Measurements from ENCODE around the gene PTPRN2.

DNA sequence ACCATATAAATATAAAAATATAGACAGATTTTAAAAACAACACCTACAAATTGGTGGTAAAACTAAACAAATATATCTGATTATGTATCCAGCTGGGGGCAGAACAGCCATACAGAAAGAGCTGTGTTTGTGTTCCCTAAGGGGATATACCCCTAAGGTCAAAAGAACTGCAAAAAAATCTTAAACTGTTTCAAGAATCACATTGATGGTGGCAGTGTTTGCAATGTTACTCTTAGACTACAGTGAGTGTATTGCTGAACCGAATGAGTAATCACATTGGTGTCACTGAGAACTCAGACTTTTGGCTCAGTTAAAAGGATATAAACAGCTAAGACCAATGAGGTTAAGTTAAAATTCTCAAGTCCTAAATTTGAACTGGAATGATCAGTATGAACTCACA is 27.1 kb upstream of the PTPRN2 start:
- TF ChIP-seq, protein P1, sequence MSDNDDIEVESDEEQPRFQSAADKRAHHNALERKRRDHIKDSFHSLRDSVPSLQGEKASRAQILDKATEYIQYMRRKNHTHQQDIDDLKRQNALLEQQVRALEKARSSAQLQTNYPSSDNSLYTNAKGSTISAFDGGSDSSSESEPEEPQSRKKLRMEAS (IDR thresholded peaks at IDR 0.05; ENCODE audit: insufficient read depth, insufficient read length): no peak
- TF ChIP-seq POLR2AphosphoS5 (IDR thresholded peaks at IDR 0.05; ENCODE audit: insufficient read depth, low read depth, low read length): no peak
- no peak for TF ChIP-seq FOS (IDR thresholded peaks at IDR 0.05; ENCODE audit: borderline replicate concordance, insufficient read depth, low read length)
- no peak for TF ChIP-seq CTCF (IDR thresholded peaks at IDR 0.05; ENCODE audit: extremely low read depth in 1 of 2, insufficient read depth in 1 of 2, low read depth in 1 of 2, low read length in 2 of 2)

All from endothelial cell of umbilical vein (primary cell).